IPS-18a (cell line): ENCODE data around the gene HEATR9.

Source experiments
- H3K27ac ChIP-seq: one replicate; pipeline ENCODE4 v1.5.1; 2013; ENCODE audit warnings: low read length
- H3K27me3 ChIP-seq: one replicate; pipeline ENCODE4 v1.6.1; 2013; ENCODE audit warnings: mild to moderate bottlenecking, low read length; ENCODE audit not compliant: control insufficient read depth, insufficient read depth
- H3K36me3 ChIP-seq: one replicate; pipeline ENCODE4 v1.6.1; 2013; ENCODE audit warnings: low read depth, low read length; ENCODE audit not compliant: control insufficient read depth
- H3K4me1 ChIP-seq: one replicate; pipeline ENCODE4 v1.6.1; 2013; ENCODE audit warnings: low read depth, low read length; ENCODE audit not compliant: control insufficient read depth
- H3K4me3 ChIP-seq: one replicate; pipeline ENCODE4 v1.5.1; 2013; ENCODE audit warnings: low read length
- H3K9ac ChIP-seq: one replicate; pipeline ENCODE4 v1.6.1; 2013; ENCODE audit warnings: mild to moderate bottlenecking, low read length, moderate library complexity
- H3K9me3 ChIP-seq: one replicate; pipeline ENCODE4 v1.6.1; 2013; ENCODE audit warnings: low read depth, low read length; ENCODE audit not compliant: control insufficient read depth

HEATR9 gene

DNA sequence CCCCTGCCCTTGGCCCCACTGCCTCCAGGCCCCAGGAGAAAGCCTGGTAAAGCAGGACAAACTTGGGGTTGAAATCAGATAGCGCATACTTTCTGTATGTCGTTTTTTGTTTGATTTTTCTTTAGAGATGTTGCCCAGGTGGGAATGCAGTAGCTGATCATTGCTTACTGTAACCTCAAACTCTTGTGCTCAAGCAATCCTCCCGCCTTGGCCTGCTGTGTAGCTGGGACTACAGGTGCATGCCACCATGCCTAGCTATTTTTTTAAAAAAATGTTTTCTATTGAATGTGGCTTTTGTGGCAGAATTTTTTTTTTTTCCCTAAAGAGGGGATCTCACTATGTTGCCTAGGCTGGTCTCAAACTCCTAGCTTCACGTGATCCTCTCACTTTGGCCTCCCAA lies 22.6 kb upstream of the HEATR9 start:
- Histone ChIP-seq H3K27ac (no peak overlapping the region), H3K27me3 (no peaks in the 10 kb centered on the region), H3K4me3 (no peak overlapping the region), H3K9ac (no peak overlapping the region), H3K9me3 (no peaks in the 10 kb centered on the region), H3K4me1 (peaks cover 11% of the 10 kb centered on the region), H3K36me3 (no peaks in the 10 kb centered on the region)

DNA sequence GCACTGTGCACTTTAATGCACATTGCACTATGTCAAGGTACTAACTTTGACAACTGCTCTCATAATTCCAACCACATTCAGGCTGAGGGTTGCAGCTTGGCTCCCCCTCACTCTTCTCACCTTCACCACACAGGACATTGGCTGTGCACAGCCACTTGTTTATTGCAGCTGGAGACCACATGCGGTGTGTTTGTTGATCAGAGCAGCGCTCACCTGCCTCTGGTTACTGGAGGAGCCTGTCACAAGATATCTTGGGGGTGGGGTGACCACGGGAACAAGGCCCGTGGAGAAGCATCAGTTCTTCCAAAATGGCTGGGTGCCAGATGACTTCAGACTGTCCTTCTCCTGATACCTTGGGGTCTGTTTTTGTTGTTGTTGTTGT lies 22.1 kb upstream of the HEATR9 start:
- Histone ChIP-seq H3K4me3 (no peak overlapping the region), H3K36me3 (no peaks in the 10 kb centered on the region), H3K4me1 (peaks cover 11% of the 10 kb centered on the region), H3K27ac (no peak overlapping the region), H3K9ac (no peak overlapping the region), H3K27me3 (no peaks in the 10 kb centered on the region), H3K9me3 (no peaks in the 10 kb centered on the region)

DNA sequence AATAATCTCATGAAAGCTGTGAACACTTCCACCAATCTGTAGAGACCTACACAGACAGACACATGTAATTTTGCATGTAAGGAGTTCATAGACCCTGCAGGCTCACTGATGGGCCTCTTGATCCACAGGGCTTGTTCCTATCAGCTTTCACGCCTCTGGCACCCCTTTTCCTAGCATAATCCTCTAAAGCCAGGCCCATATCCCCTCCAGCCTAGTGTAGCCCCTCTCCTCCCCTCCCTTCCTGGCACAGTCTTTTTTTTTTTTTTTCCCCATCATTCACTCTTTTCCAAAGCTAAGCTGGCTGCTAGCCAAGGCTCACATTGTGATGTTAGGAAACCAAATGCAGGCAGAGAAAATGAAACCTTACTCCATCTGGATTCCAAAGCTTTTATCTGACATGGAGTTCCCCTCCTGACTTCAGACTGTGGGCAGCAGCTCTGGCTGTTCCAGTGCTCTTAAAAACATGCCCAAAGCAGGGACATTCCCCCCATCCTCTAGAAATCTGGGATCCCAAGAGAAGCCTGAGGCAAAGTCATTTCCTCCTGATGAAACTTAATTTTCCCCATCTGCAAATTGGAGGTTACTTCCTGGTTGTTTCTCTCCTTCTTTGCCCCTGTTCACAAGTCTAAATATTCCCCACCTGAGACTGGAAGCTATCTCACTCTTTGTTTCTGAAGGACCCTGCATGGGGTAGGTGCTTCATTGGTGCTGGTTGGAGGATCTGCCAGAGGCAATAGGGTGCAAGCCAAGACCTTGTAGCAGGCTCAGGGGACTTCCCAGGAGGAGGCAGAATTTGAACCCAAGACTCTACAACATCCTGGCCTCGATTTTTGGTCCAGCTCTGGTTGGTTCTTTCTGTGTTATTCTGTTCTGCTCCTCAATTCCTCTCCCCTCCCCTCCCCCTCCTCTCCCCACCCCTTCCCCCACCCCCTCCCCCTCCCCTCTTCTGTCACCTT lies 21.4 kb upstream of the HEATR9 start:
- no peak overlapping the region for H3K27ac ChIP-seq

DNA sequence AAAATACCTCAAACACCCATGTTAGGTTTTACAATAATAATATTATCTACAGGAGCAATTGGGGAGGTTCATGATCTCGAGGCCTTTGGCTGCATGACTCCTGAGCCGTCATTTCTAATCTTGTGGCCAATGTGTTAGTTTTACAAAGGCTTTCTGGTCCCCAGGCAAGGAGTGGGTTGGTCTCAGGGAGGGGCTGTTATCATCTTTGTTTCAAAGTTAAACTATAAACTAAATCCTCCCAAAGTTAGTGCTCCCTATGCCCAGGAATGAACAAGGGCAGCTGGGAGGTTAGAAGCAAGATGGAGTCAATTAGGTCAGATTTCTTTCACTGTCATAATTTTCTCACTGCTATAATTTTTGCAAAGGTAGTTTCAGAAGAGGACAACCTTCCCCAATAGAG lies 20.6 kb upstream of the HEATR9 start:
- H3K9ac ChIP-seq = no peak overlapping the region
- H3K4me3 ChIP-seq = no peak overlapping the region
- no peaks in the 10 kb centered on the region for H3K27me3 ChIP-seq
- no peak overlapping the region for H3K27ac ChIP-seq
- H3K4me1 ChIP-seq = peaks cover 11% of the 10 kb centered on the region
- H3K36me3 ChIP-seq = no peaks in the 10 kb centered on the region
- H3K9me3 ChIP-seq = no peaks in the 10 kb centered on the region

More for the DNA sequence above, 21.4 kb upstream of the HEATR9 start:
- H3K4me1 ChIP-seq = peaks cover 11% of the 10 kb centered on the region
- H3K9ac ChIP-seq = no peak overlapping the region
- no peaks in the 10 kb centered on the region for H3K9me3 ChIP-seq
- no peaks in the 10 kb centered on the region for H3K36me3 ChIP-seq
- no peak overlapping the region for H3K4me3 ChIP-seq
- H3K27me3 ChIP-seq = no peaks in the 10 kb centered on the region

DNA sequence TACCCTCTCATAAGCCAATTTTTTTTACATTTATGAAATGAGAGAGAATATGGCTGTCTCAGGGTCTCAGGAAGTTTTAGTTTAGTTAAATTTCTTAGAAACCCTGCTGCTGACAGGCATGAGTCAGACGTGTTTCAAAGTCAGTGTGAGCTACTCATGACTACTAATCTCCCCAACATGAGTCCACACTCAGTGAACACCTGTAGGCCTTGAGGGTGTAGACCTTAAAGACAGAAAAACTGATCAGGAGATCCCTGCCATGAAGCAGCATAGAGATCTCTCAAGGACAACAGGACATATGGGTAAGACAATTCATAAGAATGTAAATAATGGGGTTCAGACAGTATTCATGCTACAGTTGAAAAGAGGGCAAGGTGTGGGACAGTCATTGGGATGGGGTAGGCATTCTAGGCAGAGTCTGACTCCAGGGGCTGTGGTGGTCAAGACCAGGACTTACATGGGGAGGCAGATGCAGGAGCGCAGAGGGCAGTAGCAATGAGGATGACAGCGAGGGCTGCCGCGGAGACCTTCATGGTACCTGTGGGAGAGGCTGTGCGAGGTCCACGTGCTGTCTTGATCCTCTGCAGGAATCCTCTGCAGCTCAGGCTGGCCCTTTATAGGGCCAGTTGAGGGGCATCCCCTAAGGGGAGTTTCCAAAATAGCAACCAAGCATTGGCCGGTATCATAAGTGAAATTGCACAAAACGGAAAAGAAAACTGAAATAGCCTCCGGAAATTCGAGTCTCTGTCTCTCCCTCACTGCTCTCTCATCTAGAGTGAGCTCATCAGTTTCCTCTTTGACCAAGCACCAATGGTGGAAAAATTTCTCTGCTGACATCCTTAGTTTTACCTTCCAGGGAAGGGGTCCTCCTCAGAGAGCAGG lies 11.3 kb upstream of the HEATR9 start, which contains the start of gene CCL5:
TSS of gene CCL5 (minus strand) at position 588 of the 882 bp plus-strand sequence.
- Histone ChIP-seq H3K27ac (no peak within 1 kb of the TSS), H3K4me1 (no peaks in the 10 kb centered on the region), H3K4me3 (no peak within 1 kb of the TSS), H3K36me3 (no peaks in the 10 kb centered on the region), H3K27me3 (no peaks in the 10 kb centered on the region), H3K9ac (no peak within 1 kb of the TSS), H3K9me3 (no peaks in the 10 kb centered on the region)

DNA sequence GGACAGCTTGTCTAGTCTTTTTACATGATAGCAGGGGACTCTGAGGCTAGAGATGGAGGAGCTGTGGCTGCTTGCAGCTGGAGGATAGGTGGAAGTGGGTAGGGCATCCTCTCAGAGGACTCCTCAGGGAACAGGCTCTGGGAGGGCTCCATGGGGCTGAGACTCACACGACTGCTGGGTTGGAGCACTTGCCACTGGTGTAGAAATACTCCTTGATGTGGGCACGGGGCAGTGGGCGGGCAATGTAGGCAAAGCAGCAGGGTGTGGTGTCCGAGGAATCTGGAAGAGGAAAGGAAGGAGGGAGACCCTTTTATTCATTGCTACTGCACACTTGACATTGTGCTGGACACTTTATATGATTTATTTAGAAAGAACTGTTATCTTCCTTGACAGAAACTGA lies 9.7 kb upstream of the HEATR9 start:
- no peaks in the 10 kb centered on the region for H3K27me3 ChIP-seq
- no peaks in the 10 kb centered on the region for H3K4me1 ChIP-seq
- H3K9me3 ChIP-seq = no peaks in the 10 kb centered on the region
- H3K36me3 ChIP-seq = no peaks in the 10 kb centered on the region
- H3K27ac ChIP-seq = no peak overlapping the region
- H3K9ac ChIP-seq = no peak overlapping the region
- H3K4me3 ChIP-seq = no peak overlapping the region

DNA sequence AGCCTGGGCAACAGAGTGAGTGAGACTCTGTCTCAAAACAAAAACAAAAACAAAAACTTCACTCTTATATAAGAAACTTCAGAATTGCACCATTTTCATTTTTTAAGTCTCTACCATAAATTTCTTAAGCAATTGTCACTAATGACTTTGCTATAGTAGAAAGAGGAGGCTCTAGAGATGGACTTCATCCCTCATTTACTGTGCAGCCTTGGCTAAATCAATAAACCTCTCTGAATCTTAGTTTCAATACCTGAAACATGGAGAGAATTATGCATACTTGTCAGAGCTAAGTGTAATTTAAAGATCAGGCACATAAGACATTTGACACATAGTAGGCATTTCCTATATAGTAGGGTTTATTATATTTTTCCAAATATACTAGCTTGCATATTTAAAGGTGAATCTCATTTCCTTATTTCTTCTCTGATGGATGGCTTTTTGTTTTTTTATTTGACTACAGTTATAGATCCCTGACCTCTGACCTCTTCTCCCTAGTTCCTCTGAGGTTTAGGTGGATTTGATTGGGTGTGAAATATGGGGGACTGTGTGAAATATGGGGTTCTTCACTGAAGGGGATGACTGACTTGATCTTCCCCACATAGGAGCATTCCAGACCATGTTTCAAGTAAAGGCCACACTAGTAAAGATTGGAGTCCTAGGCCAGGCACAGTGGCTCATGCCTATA lies 8.8 kb upstream of the HEATR9 start:
- H3K4me1 ChIP-seq = no peaks in the 10 kb centered on the region
- no peaks in the 10 kb centered on the region for H3K36me3 ChIP-seq
- no peak overlapping the region for H3K4me3 ChIP-seq
- H3K27me3 ChIP-seq = no peaks in the 10 kb centered on the region
- H3K9me3 ChIP-seq = no peaks in the 10 kb centered on the region
- no peak overlapping the region for H3K9ac ChIP-seq
- no peak overlapping the region for H3K27ac ChIP-seq

DNA sequence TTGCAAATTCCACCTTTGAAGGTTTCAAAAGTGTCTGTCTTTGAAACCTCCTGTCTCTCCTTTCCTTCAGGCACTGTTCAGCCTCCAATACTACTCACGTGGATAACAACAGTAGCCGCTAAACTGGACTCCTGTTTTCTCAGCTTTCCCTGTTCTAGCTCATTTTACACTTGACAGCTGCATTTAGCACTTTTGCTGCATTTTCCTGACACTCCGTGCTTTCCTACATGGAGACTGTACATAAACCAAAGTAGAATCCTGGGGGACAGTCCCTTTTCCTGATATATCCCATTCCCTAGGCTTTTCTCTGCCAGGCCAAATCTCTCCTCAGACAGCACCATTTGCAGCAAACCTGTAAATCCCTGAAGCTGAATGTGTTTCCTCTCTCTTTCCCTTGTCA lies 7.8 kb upstream of the HEATR9 start:
- Histone ChIP-seq H3K9ac (no peak overlapping the region), H3K9me3 (no peaks in the 10 kb centered on the region), H3K4me3 (no peak overlapping the region), H3K27me3 (no peaks in the 10 kb centered on the region), H3K36me3 (no peaks in the 10 kb centered on the region), H3K27ac (no peak overlapping the region), H3K4me1 (no peaks in the 10 kb centered on the region)

DNA sequence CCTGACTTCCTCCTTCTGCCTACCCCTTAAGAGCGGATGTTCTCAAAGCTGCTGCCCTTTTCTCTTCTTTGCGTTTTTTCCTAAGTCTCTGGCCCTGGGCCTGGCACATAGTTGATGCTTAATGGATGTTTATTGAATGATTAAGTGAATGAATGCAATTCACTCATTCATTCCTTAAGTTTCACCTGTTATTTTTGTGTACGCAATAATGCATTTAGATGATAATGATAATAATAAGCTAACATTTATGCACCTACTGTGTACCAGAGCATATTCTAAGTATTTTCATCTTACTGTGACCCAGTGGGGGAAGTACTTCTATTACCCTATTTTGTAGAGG lies 7.1 kb upstream of the HEATR9 start:
- Histone ChIP-seq H3K27me3 (no peaks in the 10 kb centered on the region), H3K9ac (no peak overlapping the region), H3K9me3 (no peaks in the 10 kb centered on the region), H3K4me1 (no peaks in the 10 kb centered on the region), H3K4me3 (no peak overlapping the region), H3K36me3 (no peaks in the 10 kb centered on the region), H3K27ac (no peak overlapping the region)

DNA sequence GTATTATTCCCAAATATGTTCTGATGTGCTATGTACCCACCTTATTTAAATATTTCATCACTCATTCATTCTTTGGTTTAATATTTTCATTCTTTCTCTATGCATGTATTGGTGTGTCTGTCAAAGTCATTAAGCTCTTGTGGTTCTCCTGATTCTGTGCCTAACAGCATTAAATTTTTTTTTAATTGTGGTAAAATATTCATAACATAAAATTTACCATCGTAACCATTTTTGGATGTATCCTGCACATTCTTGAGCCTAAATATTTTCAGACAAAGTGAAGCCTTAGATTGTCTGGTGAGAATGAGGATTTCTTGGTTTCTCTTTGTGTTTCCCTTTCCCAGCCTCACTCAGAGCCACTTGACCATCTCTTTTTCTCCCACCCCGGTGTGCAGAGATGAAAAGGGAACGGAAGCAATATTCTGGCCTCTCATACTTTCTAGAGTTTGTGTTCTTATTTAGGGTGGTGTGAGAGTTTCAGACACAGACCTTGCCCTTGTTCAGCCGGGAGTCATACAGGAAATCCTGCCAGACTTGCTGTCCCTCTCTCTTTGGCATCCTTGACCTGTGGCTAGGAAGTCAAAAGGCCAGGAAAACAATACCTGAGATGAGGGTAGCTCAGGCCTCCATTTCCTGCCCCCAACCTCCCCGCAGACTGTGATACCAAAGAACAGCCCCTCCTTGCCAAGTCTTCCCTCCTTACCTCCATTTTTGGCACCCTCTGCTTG lies 6.5 kb upstream of the HEATR9 start:
- Histone ChIP-seq H3K9ac (no peak overlapping the region), H3K4me3 (no peak overlapping the region), H3K27me3 (no peaks in the 10 kb centered on the region), H3K9me3 (no peaks in the 10 kb centered on the region), H3K4me1 (no peaks in the 10 kb centered on the region), H3K36me3 (no peaks in the 10 kb centered on the region), H3K27ac (no peak overlapping the region)
